Measurements from ENCODE around the gene PRKAR2B. TPM values are rescaled to one million over a fixed set of nuclear protein-coding genes. Genes with fewer than 3 reads are reported as not detected.
A peak's percentile ranks its signal among the peaks of the same experiment; 100 is the strongest.

The PRKAR2B gene
- total and polyA plus RNA-seq, 2 donors (not counting 1 experiment from before 2014, with no cell fraction given) = 6.5 to 14.7 TPM

DNA sequence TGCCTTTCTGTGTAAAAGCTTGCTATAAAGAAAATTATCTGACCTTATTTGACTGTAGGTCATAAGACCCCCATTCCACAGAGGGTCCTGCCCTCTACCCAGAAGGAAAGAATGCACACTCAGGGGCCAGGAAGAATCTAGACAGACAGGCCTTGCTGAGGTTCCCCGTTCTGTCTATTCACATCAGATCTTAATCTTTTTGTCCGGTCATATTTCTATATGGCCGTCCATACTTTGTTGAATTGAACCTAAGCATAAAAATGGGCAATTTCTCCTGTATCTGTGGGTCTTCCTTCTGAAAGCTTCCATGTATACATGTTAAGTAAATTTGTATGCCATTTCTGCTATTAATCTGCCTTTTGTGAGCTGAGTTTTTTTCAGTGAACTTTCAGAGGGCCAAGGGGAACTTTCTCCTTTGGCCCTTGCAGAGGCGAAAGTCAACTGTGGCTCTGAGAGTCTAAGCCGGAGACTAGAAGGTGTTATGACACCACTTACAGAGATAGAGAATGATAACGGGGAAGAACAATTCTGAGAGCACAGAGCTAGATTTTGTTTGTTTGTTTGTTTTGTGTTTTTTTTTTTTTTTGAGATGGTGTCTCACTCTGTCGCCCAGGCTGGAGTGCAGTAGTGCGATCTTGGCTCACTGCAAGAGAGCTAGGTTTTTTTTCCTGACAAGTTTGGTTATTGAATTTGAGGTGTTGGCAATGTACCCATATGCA, 11.6 kb upstream of the PRKAR2B start:
- TF ChIP-seq, protein P1, sequence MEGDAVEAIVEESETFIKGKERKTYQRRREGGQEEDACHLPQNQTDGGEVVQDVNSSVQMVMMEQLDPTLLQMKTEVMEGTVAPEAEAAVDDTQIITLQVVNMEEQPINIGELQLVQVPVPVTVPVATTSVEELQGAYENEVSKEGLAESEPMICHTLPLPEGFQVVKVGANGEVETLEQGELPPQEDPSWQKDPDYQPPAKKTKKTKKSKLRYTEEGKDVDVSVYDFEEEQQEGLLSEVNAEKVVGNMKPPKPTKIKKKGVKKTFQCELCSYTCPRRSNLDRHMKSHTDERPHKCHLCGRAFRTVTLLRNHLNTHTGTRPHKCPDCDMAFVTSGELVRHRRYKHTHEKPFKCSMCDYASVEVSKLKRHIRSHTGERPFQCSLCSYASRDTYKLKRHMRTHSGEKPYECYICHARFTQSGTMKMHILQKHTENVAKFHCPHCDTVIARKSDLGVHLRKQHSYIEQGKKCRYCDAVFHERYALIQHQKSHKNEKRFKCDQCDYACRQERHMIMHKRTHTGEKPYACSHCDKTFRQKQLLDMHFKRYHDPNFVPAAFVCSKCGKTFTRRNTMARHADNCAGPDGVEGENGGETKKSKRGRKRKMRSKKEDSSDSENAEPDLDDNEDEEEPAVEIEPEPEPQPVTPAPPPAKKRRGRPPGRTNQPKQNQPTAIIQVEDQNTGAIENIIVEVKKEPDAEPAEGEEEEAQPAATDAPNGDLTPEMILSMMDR (conservative IDR thresholded peaks at IDR 0.05 in 1 of 2, IDR thresholded peaks at IDR 0.05 in 1 of 2; ENCODE audit: low read depth in 1 of 2, low read length in 2 of 2) = no peak
- TF ChIP-seq EZH2 (IDR thresholded peaks at IDR 0.05; ENCODE audit: low read length, missing control alignments) = no peak
- no peak overlapping the region for H3K4me2 ChIP-seq (ENCODE audit: extremely low read depth, insufficient read depth, low read length)
- no peaks in the 10 kb centered on the region for H3K9me3 ChIP-seq (ENCODE audit: control insufficient read depth, insufficient read depth, low read depth, low read length)
- H3K9ac ChIP-seq (ENCODE audit: insufficient read depth, low read length) = no peak overlapping the region
- H4K20me1 ChIP-seq (ENCODE audit: control insufficient read depth, extremely low read depth, insufficient read depth, low read length) = no peaks in the 10 kb centered on the region
- H3K4me3 ChIP-seq (replicated peaks in 1 of 4; ENCODE audit: control extremely low read depth in 1 of 4, insufficient read depth in 1 of 4, low read depth in 3 of 4, low read length in 4 of 4) = no peak overlapping the region
- H2AFZ ChIP-seq (ENCODE audit: low read length) = no peak overlapping the region
- H3K27me3 ChIP-seq (ENCODE audit: control insufficient read depth, insufficient read depth, low read length) = no peaks in the 10 kb centered on the region
- no peak overlapping the region for H3K27ac ChIP-seq (ENCODE audit: insufficient read depth, low read length)
- peaks cover 5% of the 10 kb centered on the region for H3K4me1 ChIP-seq (ENCODE audit: control insufficient read depth, extremely low read depth, insufficient read depth, low read length)
- H3K36me3 ChIP-seq (ENCODE audit: control insufficient read depth, insufficient read depth, low read length) = no peaks in the 10 kb centered on the region
- H3K79me2 ChIP-seq (ENCODE audit: control insufficient read depth, insufficient read depth, low read length) = no peaks in the 10 kb centered on the region
- DNase-seq (ENCODE audit: low read depth in 2 of 2) = no peak

DNA sequence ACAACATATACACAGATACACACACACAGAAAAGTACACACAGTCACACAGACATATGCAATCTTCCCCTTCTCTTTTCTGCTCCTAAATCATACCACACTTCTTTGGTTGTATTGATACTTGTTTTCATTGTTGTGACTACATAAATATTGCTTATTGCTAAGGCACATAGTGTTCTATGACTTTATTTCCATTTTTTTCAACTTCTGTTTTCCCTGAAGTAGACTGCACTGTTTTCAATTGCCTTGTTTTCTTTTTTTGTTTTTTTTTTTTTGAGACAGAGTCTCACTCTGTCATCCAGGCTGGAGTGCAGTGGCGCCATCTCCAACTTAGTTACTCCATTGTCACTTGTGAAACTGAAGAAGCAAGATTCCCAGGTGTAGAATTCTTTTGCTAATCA, 10.0 kb upstream of the PRKAR2B start:
- no peak overlapping the region for H2AFZ ChIP-seq (ENCODE audit: low read length)
- H3K4me1 ChIP-seq (ENCODE audit: control insufficient read depth, extremely low read depth, insufficient read depth, low read length) = peaks cover 5% of the 10 kb centered on the region
- no peak overlapping the region for H3K9ac ChIP-seq (ENCODE audit: insufficient read depth, low read length)
- H3K27me3 ChIP-seq (ENCODE audit: control insufficient read depth, insufficient read depth, low read length) = no peaks in the 10 kb centered on the region
- no peaks in the 10 kb centered on the region for H3K36me3 ChIP-seq (ENCODE audit: control insufficient read depth, insufficient read depth, low read length)
- TF ChIP-seq, protein P1 (conservative IDR thresholded peaks at IDR 0.05 in 1 of 2, IDR thresholded peaks at IDR 0.05 in 1 of 2; ENCODE audit: low read depth in 1 of 2, low read length in 2 of 2) = no peak
- TF ChIP-seq EZH2 (IDR thresholded peaks at IDR 0.05; ENCODE audit: low read length, missing control alignments) = no peak
- no peak overlapping the region for H3K4me2 ChIP-seq (ENCODE audit: extremely low read depth, insufficient read depth, low read length)
- no peak for DNase-seq (ENCODE audit: low read depth in 2 of 2)
- H3K27ac ChIP-seq (ENCODE audit: insufficient read depth, low read length) = no peak overlapping the region
- H3K9me3 ChIP-seq (ENCODE audit: control insufficient read depth, insufficient read depth, low read depth, low read length) = no peaks in the 10 kb centered on the region
- no peaks in the 10 kb centered on the region for H3K79me2 ChIP-seq (ENCODE audit: control insufficient read depth, insufficient read depth, low read length)
- no peaks in the 10 kb centered on the region for H4K20me1 ChIP-seq (ENCODE audit: control insufficient read depth, extremely low read depth, insufficient read depth, low read length)
- no peak overlapping the region for H3K4me3 ChIP-seq (replicated peaks in 1 of 4; ENCODE audit: control extremely low read depth in 1 of 4, insufficient read depth in 1 of 4, low read depth in 3 of 4, low read length in 4 of 4)

DNA sequence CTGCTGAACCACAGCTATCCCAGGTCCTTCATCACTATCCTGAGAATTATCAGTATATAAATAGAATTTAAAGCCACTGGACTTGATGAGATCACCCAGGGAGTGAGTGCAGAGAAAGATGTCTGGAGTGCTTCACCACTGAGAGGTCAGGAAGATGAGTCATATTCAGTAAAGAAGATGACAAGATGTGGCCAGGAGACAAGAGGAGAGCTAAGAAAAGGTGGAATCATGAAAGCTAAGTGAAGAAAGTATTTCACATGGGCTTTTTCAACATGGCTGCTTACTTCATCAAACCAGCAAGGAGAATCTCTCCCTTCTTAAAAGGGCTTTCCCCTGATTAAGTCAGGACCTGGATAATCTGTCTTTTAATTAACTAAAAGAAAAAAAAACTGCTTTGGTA, 9.1 kb upstream of the PRKAR2B start:
- peak overlapping the region; percentile 8 for H3K4me2 ChIP-seq (ENCODE audit: extremely low read depth, insufficient read depth, low read length)
- H3K27me3 ChIP-seq (ENCODE audit: control insufficient read depth, insufficient read depth, low read length) = no peaks in the 10 kb centered on the region
- no peak overlapping the region for H3K9ac ChIP-seq (ENCODE audit: insufficient read depth, low read length)
- TF ChIP-seq, protein P1 (conservative IDR thresholded peaks at IDR 0.05 in 1 of 2, IDR thresholded peaks at IDR 0.05 in 1 of 2; ENCODE audit: low read depth in 1 of 2, low read length in 2 of 2) = no peak
- TF ChIP-seq EZH2 (IDR thresholded peaks at IDR 0.05; ENCODE audit: low read length, missing control alignments) = no peak
- no peaks in the 10 kb centered on the region for H3K36me3 ChIP-seq (ENCODE audit: control insufficient read depth, insufficient read depth, low read length)
- DNase-seq (ENCODE audit: low read depth in 2 of 2) = peak; percentile 42 to 90
- no peak overlapping the region for H3K27ac ChIP-seq (ENCODE audit: insufficient read depth, low read length)
- H4K20me1 ChIP-seq (ENCODE audit: control insufficient read depth, extremely low read depth, insufficient read depth, low read length) = no peaks in the 10 kb centered on the region
- peaks cover 5% of the 10 kb centered on the region for H3K4me1 ChIP-seq (ENCODE audit: control insufficient read depth, extremely low read depth, insufficient read depth, low read length)
- no peak overlapping the region for H3K4me3 ChIP-seq (replicated peaks in 1 of 4; ENCODE audit: control extremely low read depth in 1 of 4, insufficient read depth in 1 of 4, low read depth in 3 of 4, low read length in 4 of 4)
- H2AFZ ChIP-seq (ENCODE audit: low read length) = no peak overlapping the region
- no peaks in the 10 kb centered on the region for H3K9me3 ChIP-seq (ENCODE audit: control insufficient read depth, insufficient read depth, low read depth, low read length)
- H3K79me2 ChIP-seq (ENCODE audit: control insufficient read depth, insufficient read depth, low read length) = no peaks in the 10 kb centered on the region
